Right kidney (tissue), 1 donor: ENCODE measurements around the gene FBXW10B.
"Not testable (repeated sequence)": the region's sequence is repeated elsewhere in the genome, so short reads cannot be mapped to it uniquely, and the experiment has no call there.

Source experiments
- DNase-seq: peaks from one replicate; pipeline ENCODE4 v3.0.0-alpha.2; 2016

The FBXW10B gene

GRCh38 chr17:15642014-15642413 is 22.5 kb upstream of the FBXW10B start:
- DNase-seq, result not testable (repeated sequence)

GRCh38 chr17:15630930-15631453 is 11.5 kb upstream of the FBXW10B start:
- not testable (repeated sequence) for DNase-seq

GRCh38 chr17:15629991-15630390 is 10.5 kb upstream of the FBXW10B start:
- DNase-seq, result not testable (repeated sequence)

- not testable (repeated sequence) for DNase-seq
Observed at GRCh38 chr17:15623661-15624209, 4.2 kb upstream of the FBXW10B start.

- not testable (repeated sequence) for DNase-seq
Observed at GRCh38 chr17:15623255-15623654, 3.8 kb upstream of the FBXW10B start.

GRCh38 chr17:15622124-15622523 is 2.6 kb upstream of the FBXW10B start:
- DNase-seq, result not testable (repeated sequence)

- not testable (repeated sequence) for DNase-seq
Observed at GRCh38 chr17:15616828-15617227, 2.7 kb downstream of the FBXW10B start.

GRCh38 chr17:15615850-15616249 is 3.7 kb downstream of the FBXW10B start:
- DNase-seq, result not testable (repeated sequence)

- DNase-seq, result not testable (repeated sequence)
Observed at GRCh38 chr17:15613111-15613510, 6.4 kb downstream of the FBXW10B start.

- DNase-seq, result not testable (repeated sequence)
Observed at GRCh38 chr17:15592960-15593359, 26.5 kb downstream of the FBXW10B start.

- peak; percentile 16 for DNase-seq
Observed at GRCh38 chr17:15591986-15592385, 27.5 kb downstream of the FBXW10B start.

- DNase-seq, result not testable (repeated sequence)
Observed at GRCh38 chr17:15590844-15591243, 28.7 kb downstream of the FBXW10B start.

GRCh38 chr17:15589544-15590536 is 29.7 kb downstream of the FBXW10B start:
- not testable (repeated sequence) for DNase-seq

GRCh38 chr17:15588017-15588416 is 31.5 kb downstream of the FBXW10B start:
- not testable (repeated sequence) for DNase-seq

GRCh38 chr17:15583313-15583712 is 36.2 kb downstream of the FBXW10B start:
- DNase-seq, result not testable (repeated sequence)

- DNase-seq, result not testable (repeated sequence)
Observed at GRCh38 chr17:15581462-15581861, 38.0 kb downstream of the FBXW10B start.

GRCh38 chr17:15576848-15577247 is 42.7 kb downstream of the FBXW10B start:
- not testable (repeated sequence) for DNase-seq

GRCh38 chr17:15574660-15575059 is 44.8 kb downstream of the FBXW10B start:
- not testable (repeated sequence) for DNase-seq

GRCh38 chr17:15573870-15574269 is 45.6 kb downstream of the FBXW10B start:
- DNase-seq, result not testable (repeated sequence)
